ENCODE results near the gene MYL11.

The MYL11 gene

GRCh38 chr16:30397056-30397455 lies 22.5 kb downstream of the MYL11 start:
- Histone ChIP-seq H3K36me3 (replicated peaks; ENCODE audit: insufficient read depth, low read length) (0 out of 2 replicates have a peak, but pooled peaks cover 2% of the 10 kb centered on the region), H3F3A (ENCODE audit: insufficient read depth, low read length) (peaks cover 29% of the 10 kb centered on the region), H3K9me3 (replicated peaks; ENCODE audit: insufficient read depth, low read length) (no peaks in the 10 kb centered on the region), H3K9me2 (replicated peaks; ENCODE audit: insufficient read depth, low read length) (no peaks in the 10 kb centered on the region), H3K79me2 (ENCODE audit: low read length) (peaks cover 25% of the 10 kb centered on the region), H3K27ac (ENCODE audit: low read length) (no peak overlapping the region), H4K20me1 (ENCODE audit: insufficient read depth, low read length) (no peaks in the 10 kb centered on the region), H3K27me3 (replicated peaks; ENCODE audit: insufficient read depth, low read length) (no peaks in the 10 kb centered on the region), H3K4me1 (ENCODE audit: low read length) (0 out of 2 replicates have a peak, but pooled peaks cover 4% of the 10 kb centered on the region), H3K9ac (ENCODE audit: low read length) (no peak overlapping the region), H2AFZ (ENCODE audit: low read length) (no peak overlapping the region), H3K4me3 (ENCODE audit: low read length) (no peak overlapping the region), H3K4me2 (ENCODE audit: low read depth, low read length) (no peak overlapping the region; the same call in 1 of the 2 replicates)
- TF ChIP-seq EZH2 (optimal IDR thresholded peaks at IDR 0.05; ENCODE audit: low read depth, low read length): no peak
- no peak for TF ChIP-seq CTCF (IDR thresholded peaks at IDR 0.05; ENCODE audit: low read length)
- no peak for TF ChIP-seq EZH2phosphoT487 (IDR thresholded peaks at IDR 0.05; ENCODE audit: low read length)
- no peak for DNase-seq

DNA sequence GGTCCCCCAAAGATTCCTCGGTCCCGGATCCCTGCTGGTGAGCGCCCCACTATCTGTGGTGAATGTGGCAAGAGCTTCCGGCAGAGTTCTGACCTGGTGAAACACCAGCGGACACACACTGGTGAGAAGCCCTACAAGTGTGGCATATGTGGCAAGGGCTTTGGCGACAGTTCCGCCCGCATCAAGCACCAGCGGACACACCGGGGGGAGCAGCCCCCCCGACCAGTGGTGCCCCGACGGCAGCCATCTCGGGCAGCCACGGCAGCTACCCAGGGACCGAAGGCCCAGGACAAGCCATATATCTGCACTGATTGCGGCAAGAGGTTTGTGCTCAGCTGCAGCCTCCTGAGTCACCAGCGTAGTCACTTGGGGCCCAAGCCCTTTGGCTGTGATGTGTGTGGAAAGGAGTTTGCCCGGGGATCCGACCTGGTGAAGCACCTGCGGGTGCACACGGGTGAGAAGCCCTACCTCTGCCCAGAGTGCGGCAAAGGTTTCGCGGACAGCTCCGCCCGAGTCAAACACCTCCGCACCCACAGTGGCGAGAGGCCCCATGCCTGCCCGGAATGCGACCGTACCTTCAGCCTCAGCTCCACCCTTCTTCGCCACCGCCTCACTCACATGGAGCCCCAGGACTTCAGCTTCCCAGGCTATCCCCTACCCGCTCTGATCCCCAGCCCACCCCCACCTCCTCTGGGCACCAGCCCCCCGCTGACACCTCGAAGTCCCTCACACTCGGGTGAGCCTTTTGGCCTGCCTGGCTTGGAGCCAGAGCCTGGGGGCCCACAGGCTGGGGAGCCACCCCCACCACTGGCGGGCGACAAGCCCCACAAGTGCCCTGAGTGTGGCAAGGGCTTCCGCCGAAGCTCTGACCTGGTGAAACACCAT lies 23.4 kb downstream of the MYL11 start:
- Histone ChIP-seq H3K27me3 (replicated peaks; ENCODE audit: insufficient read depth, low read length) (no peaks in the 10 kb centered on the region), H3K79me2 (ENCODE audit: low read length) (peaks cover 25% of the 10 kb centered on the region), H3K9ac (ENCODE audit: low read length) (no peak overlapping the region), H4K20me1 (ENCODE audit: insufficient read depth, low read length) (no peaks in the 10 kb centered on the region), H3K36me3 (replicated peaks; ENCODE audit: insufficient read depth, low read length) (0 out of 2 replicates have a peak, but pooled peaks cover 2% of the 10 kb centered on the region), H3K4me3 (ENCODE audit: low read length) (no peak overlapping the region), H3F3A (ENCODE audit: insufficient read depth, low read length) (peaks cover 29% of the 10 kb centered on the region), H3K9me2 (replicated peaks; ENCODE audit: insufficient read depth, low read length) (no peaks in the 10 kb centered on the region), H3K9me3 (replicated peaks; ENCODE audit: insufficient read depth, low read length) (no peaks in the 10 kb centered on the region), H2AFZ (ENCODE audit: low read length) (no peak overlapping the region), H3K4me1 (ENCODE audit: low read length) (0 out of 2 replicates have a peak, but pooled peaks cover 4% of the 10 kb centered on the region), H3K27ac (ENCODE audit: low read length) (no peak overlapping the region), H3K4me2 (ENCODE audit: low read depth, low read length) (no peak overlapping the region)
- no peak for DNase-seq
- no peak for TF ChIP-seq CTCF (IDR thresholded peaks at IDR 0.05; ENCODE audit: low read length)
- no peak for TF ChIP-seq EZH2phosphoT487 (IDR thresholded peaks at IDR 0.05; ENCODE audit: low read length)
- TF ChIP-seq EZH2 (optimal IDR thresholded peaks at IDR 0.05; ENCODE audit: low read depth, low read length): no peak

GRCh38 chr16:30398661-30399434 lies 24.2 kb downstream of the MYL11 start:
- Histone ChIP-seq H3K4me1 (ENCODE audit: low read length) (0 out of 2 replicates have a peak, but pooled peaks cover 4% of the 10 kb centered on the region), H3K9ac (ENCODE audit: low read length) (no peak overlapping the region), H3K79me2 (ENCODE audit: low read length) (peaks cover 25% of the 10 kb centered on the region), H4K20me1 (ENCODE audit: insufficient read depth, low read length) (no peaks in the 10 kb centered on the region), H3K27ac (ENCODE audit: low read length) (no peak overlapping the region), H2AFZ (ENCODE audit: low read length) (no peak overlapping the region), H3K9me2 (replicated peaks; ENCODE audit: insufficient read depth, low read length) (no peaks in the 10 kb centered on the region), H3K27me3 (replicated peaks; ENCODE audit: insufficient read depth, low read length) (no peaks in the 10 kb centered on the region), H3K4me2 (ENCODE audit: low read depth, low read length) (no peak overlapping the region), H3K4me3 (ENCODE audit: low read length) (no peak overlapping the region), H3F3A (ENCODE audit: insufficient read depth, low read length) (peaks cover 29% of the 10 kb centered on the region), H3K36me3 (replicated peaks; ENCODE audit: insufficient read depth, low read length) (0 out of 2 replicates have a peak, but pooled peaks cover 2% of the 10 kb centered on the region), H3K9me3 (replicated peaks; ENCODE audit: insufficient read depth, low read length) (no peaks in the 10 kb centered on the region)
- TF ChIP-seq EZH2phosphoT487 (IDR thresholded peaks at IDR 0.05; ENCODE audit: low read length) (no peak), EZH2 (optimal IDR thresholded peaks at IDR 0.05; ENCODE audit: low read depth, low read length) (no peak), CTCF (IDR thresholded peaks at IDR 0.05; ENCODE audit: low read length) (no peak)
- no peak for DNase-seq
